ENCODE results near the gene KIF21B.

- TF ChIP-seq CTCF (IDR thresholded peaks at IDR 0.05; ENCODE audit: insufficient read depth, low read length) (no peak), POLR2AphosphoS5 (IDR thresholded peaks at IDR 0.05; ENCODE audit: low read depth) (no peak), GABPA (IDR thresholded peaks at IDR 0.05; ENCODE audit: low read depth) (no peak)
Measured at GRCh38 chr1:201044119-201044518, 20.6 kb upstream of the KIF21B start.

Data from HL-60 (cell line).